ENCODE results near the gene SERPINA9.

SERPINA9 gene

DNA sequence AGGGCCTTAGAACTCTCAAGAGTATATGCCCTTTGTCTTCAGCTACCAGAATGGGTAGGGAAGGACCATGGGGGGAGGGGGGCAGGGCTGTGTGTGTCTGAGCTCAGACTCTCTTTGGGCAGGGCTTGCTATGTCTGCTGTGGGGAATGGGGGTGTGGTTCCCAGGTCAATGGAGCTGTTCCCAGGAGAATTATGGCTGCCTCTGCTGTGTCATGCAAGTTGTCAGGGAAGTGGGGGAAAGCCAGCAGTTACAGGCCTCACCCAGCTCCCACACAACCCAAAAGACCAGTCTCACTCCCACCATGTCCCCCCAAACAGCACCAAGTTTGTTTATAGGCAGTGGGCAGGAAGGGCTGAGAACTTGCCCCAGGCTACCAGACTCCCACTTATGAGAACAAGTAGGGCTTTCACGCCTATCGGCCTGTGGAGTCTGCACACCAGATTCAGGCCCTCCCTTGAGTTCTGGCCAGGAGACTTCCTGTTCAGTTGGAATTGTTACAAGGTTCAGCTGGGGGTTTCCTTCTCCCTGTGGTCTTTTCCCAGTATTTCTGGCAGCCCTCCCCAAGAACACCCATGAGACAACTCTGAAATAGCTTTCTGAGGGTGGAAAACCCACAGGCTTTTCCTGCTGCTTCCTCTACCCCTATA is 17.3 kb downstream of the SERPINA9 start:
- no peak overlapping the region for H3K4me3 Mint-ChIP-seq
- no peak for ATAC-seq
- DNase-seq (ENCODE audit: low spot score in 2 of 2): no peak
- H3K27ac Mint-ChIP-seq: no peak overlapping the region
- peaks cover 7% of the 10 kb centered on the region for H3K9me3 Mint-ChIP-seq
- no peaks in the 10 kb centered on the region for H3K4me1 Mint-ChIP-seq
- H3K36me3 Mint-ChIP-seq: no peaks in the 10 kb centered on the region

DNA sequence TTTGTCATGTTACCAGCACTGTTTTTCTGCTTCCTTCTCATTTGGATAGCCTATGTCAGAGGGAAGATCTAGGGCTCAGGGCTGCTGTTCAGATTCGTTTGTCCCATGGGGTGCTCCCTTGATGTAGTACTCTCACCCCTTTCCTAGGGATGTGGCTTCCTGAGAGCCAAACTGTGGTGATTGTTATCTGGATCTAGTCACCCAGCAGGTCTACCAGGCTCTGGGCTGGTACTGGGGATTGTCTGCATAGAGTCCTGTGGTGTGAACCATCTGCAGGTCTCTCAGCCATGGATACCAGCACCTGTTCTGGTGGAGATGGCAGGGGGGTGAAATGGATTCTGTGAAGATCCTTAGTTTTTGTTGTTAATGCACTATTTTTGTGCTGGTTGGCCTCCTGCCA is 17.9 kb downstream of the SERPINA9 start:
- ATAC-seq: no peak
- H3K9me3 Mint-ChIP-seq: peaks cover 7% of the 10 kb centered on the region
- no peak overlapping the region for H3K4me3 Mint-ChIP-seq
- no peak overlapping the region for H3K27ac Mint-ChIP-seq
- no peaks in the 10 kb centered on the region for H3K36me3 Mint-ChIP-seq
- DNase-seq (ENCODE audit: low spot score in 2 of 2): no peak
- no peaks in the 10 kb centered on the region for H3K4me1 Mint-ChIP-seq

DNA sequence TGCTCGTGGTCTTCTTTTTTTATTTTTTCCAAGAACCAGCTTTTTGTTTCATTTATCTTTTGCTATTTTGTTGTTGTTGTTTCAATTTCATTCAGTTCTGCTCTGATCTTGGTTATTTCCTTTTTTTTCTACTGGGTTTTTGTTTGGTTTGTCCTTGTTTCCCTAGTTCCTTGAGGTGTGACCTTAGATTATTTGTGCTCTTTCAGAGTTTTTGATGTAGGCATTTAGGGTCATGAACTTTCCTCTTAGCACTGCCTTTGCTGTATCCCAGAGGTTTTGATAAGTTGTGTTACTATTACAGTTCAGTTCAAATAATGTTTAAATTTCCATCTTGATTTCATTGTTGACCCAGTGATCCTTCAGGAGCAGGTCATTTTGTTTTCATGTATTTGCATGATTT is 20.1 kb downstream of the SERPINA9 start:
- no peak for ATAC-seq
- no peak overlapping the region for H3K27ac Mint-ChIP-seq

DNA sequence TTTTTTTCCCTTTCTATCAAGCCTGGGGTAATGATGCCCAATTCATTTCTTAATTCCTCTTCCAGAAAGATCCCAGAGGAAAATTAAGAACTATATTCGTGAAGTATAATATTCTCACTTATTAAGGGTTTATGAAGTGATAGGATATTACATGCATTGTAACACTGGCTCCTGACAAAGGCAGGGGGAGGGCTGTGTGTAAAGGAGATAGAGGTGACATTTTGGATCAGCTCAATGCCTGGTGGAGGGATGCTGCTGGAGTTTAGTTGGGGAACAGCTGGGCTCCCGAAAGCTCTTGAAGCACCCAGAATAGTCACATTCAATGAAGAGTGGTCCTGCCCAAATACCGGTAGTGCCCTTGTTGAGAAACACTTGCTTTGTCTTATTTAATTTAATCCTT is 24.2 kb downstream of the SERPINA9 start:
- DNase-seq (ENCODE audit: low spot score in 2 of 2) (no peak), ATAC-seq (no peak)
- H3K36me3 Mint-ChIP-seq: no peaks in the 10 kb centered on the region
- peaks cover 7% of the 10 kb centered on the region for H3K9me3 Mint-ChIP-seq
- no peak overlapping the region for H3K27ac Mint-ChIP-seq
- no peak overlapping the region for H3K4me3 Mint-ChIP-seq
- H3K4me1 Mint-ChIP-seq: no peaks in the 10 kb centered on the region

More for the DNA sequence above, 20.1 kb downstream of the SERPINA9 start:
- Mint-ChIP-seq H3K4me1 (no peaks in the 10 kb centered on the region), H3K4me3 (no peak overlapping the region), H3K9me3 (peaks cover 7% of the 10 kb centered on the region), H3K36me3 (no peaks in the 10 kb centered on the region)
- no peak for DNase-seq (ENCODE audit: low spot score in 2 of 2)

- no peak for DNase-seq (ENCODE audit: low spot score in 2 of 2)
- Mint-ChIP-seq H3K36me3 (no peaks in the 10 kb centered on the region), H3K27ac (no peak overlapping the region), H3K4me3 (no peak overlapping the region), H3K9me3 (peaks cover 7% of the 10 kb centered on the region), H3K4me1 (no peaks in the 10 kb centered on the region)
- no peak for ATAC-seq
These were observed 24.8 kb downstream of the SERPINA9 start for GRCh38 chr14:94451091-94451771.

- DNase-seq (ENCODE audit: low spot score in 2 of 2) (no peak), ATAC-seq (no peak)
- Mint-ChIP-seq H3K4me1 (no peaks in the 10 kb centered on the region), H3K36me3 (no peaks in the 10 kb centered on the region), H3K27ac (no peak overlapping the region), H3K4me3 (no peak overlapping the region), H3K9me3 (peaks cover 2% of the 10 kb centered on the region)
These were observed 25.3 kb downstream of the SERPINA9 start for GRCh38 chr14:94450722-94451090.

- DNase-seq (ENCODE audit: low spot score in 2 of 2) (no peak), ATAC-seq (no peak)
- Mint-ChIP-seq H3K4me1 (no peaks in the 10 kb centered on the region), H3K9me3 (no peaks in the 10 kb centered on the region), H3K27ac (no peak overlapping the region), H3K4me3 (no peak overlapping the region), H3K36me3 (no peaks in the 10 kb centered on the region)
These were observed 26.1 kb downstream of the SERPINA9 start for GRCh38 chr14:94449930-94450329.

DNA sequence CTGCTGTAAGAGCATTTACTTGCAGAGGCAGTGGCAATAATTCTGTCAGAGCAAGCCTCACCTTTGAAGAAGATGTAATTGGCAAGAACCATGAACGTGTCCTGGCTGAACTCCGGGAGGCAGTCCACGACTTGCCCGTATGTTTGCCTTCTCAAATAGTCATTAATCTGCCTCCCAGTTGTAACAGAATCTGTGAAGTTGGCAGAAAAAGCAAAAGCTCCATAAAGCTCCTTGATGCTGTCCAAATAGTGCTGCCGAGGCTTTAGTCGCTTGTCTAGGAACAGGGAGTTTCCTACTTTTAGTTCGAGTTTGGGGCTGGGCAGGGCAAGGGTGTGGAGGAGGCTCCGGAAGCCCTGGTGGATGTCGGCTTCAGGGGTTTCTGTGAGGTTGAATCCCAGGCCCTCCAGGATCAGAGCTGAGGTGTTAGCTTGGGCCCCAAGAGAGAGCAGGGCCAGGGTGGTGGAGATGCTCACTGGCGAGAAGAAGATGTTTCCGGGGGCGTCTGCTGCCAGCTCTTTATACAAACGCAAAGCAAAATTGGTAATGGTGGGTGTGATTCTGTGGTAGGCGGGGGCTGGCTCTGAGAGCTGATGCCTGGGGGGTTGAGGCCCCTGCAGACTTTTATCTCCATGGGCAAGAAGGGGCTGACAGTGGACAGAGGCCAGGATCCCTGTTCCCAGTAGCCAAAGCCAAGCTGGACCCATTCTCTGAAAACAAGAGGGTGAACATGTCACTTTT is 27.8 kb downstream of the SERPINA9 start:
- H3K9me3 Mint-ChIP-seq: no peaks in the 10 kb centered on the region
- DNase-seq (ENCODE audit: low spot score in 2 of 2): no peak
- no peaks in the 10 kb centered on the region for H3K36me3 Mint-ChIP-seq
- H3K4me3 Mint-ChIP-seq: no peak overlapping the region
- ATAC-seq: no peak
- no peaks in the 10 kb centered on the region for H3K4me1 Mint-ChIP-seq
- no peak overlapping the region for H3K27ac Mint-ChIP-seq

DNA sequence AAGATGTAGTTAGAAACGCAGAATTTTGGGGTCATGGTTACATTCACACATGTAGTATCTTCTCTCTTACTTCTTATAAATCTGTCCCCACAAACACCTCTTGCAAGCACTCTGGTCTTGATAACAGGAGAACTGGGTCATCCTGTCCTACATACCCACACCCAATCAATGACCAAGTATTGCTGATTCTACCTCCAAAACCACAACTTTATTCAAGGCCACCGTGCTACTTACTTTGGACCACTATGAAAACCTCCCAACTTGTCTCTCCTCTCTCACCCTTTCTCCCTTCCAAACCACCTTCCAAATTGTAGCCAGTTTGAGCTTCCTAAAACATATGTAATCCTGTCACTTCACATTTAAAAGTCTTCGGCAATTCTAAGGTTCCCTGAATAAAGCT is 28.8 kb downstream of the SERPINA9 start:
- H3K36me3 Mint-ChIP-seq: no peaks in the 10 kb centered on the region
- H3K27ac Mint-ChIP-seq: no peak overlapping the region
- no peaks in the 10 kb centered on the region for H3K4me1 Mint-ChIP-seq
- ATAC-seq: no peak
- H3K9me3 Mint-ChIP-seq: no peaks in the 10 kb centered on the region
- no peak for DNase-seq (ENCODE audit: low spot score in 2 of 2)
- H3K4me3 Mint-ChIP-seq: no peak overlapping the region

GRCh38 chr14:94446126-94446525 is 29.9 kb downstream of the SERPINA9 start:
- no peak for ATAC-seq
- no peaks in the 10 kb centered on the region for H3K36me3 Mint-ChIP-seq
- H3K9me3 Mint-ChIP-seq: peaks cover 4% of the 10 kb centered on the region
- H3K27ac Mint-ChIP-seq: no peak overlapping the region
- no peaks in the 10 kb centered on the region for H3K4me1 Mint-ChIP-seq
- H3K4me3 Mint-ChIP-seq: no peak overlapping the region
- DNase-seq (ENCODE audit: low spot score in 2 of 2): no peak

DNA sequence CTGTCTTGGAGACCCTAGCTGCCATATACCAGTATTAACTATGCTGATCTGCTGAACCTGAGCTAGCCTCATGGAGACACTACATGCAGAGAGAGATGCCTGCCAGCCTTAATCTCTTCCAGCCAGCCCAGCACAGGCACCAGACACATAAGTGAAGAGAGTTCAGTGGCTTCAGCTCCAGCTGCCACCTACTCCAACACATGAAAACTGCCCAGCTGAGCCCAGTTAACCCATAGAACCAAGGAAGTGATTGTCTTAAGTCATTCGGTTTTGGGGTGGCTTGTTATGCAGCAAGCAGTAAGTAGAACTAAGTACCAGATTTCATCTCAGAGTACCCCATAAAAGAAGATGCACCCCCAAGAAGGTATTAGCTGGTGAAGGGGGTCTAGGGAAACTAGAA is 31.0 kb downstream of the SERPINA9 start:
- no peak for DNase-seq (ENCODE audit: low spot score in 2 of 2)
- peaks cover 4% of the 10 kb centered on the region for H3K9me3 Mint-ChIP-seq
- H3K27ac Mint-ChIP-seq: no peak overlapping the region
- no peaks in the 10 kb centered on the region for H3K4me1 Mint-ChIP-seq
- H3K4me3 Mint-ChIP-seq: no peak overlapping the region
- H3K36me3 Mint-ChIP-seq: no peaks in the 10 kb centered on the region
- ATAC-seq: no peak

DNA sequence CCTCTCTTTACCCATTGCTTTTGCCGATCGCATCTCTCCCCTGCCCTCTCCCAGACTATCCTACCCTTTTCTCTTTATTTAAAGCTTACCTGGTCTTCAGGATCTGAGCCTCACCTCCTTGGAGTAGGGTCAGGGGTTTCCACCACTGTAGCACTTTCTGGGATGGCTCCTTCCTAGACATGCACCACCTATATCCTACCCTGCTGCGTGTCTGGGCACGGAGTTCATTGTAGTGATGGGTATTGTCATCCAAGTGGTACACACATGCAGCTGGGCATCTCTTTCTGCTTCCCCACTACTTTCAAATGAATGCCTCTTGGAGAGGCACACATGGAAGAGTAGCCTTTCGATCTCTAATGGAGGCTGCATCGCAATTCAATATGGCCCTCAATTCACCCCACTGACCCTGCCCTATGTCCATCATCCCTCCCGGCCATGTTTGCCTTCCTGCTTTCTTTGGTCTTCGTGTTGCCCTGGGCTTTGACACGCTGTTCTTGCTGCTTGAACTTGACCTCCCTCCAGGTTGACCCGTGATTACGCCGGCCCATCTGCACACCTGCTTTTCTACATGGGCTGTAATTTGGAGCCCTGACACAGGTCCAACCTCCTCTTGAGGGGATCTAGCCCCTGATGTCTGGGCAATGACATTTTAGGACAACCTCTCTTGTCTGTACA is 34.3 kb downstream of the SERPINA9 start:
- DNase-seq (ENCODE audit: low spot score in 2 of 2): no peak
- Mint-ChIP-seq H3K4me3 (no peak overlapping the region), H3K4me1 (no peaks in the 10 kb centered on the region), H3K27ac (no peak overlapping the region), H3K9me3 (peaks cover 4% of the 10 kb centered on the region), H3K36me3 (no peaks in the 10 kb centered on the region)
- ATAC-seq: no peak

DNA sequence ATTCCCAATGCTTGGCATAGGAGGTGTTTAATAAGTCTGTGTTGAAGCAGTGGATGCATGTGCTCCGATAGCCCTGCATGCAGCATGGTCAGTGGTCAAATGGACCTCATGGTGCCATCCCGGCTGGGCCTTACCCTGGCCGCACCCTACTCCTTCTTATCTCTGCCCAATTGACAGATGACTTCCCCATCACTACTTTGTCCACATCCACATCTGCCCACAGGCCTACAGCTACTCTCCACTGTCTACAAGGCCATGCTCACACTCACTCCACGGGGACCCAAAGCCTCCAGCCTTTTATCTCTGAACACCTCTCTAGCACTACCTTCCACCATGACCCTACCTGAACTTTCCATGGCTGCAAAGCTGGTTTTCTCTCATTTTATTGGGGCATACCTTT is 34.9 kb downstream of the SERPINA9 start:
- Mint-ChIP-seq H3K4me3 (no peak overlapping the region), H3K9me3 (peaks cover 4% of the 10 kb centered on the region), H3K4me1 (no peaks in the 10 kb centered on the region), H3K27ac (no peak overlapping the region), H3K36me3 (no peaks in the 10 kb centered on the region)
- DNase-seq (ENCODE audit: low spot score in 2 of 2): no peak
- no peak for ATAC-seq

DNA sequence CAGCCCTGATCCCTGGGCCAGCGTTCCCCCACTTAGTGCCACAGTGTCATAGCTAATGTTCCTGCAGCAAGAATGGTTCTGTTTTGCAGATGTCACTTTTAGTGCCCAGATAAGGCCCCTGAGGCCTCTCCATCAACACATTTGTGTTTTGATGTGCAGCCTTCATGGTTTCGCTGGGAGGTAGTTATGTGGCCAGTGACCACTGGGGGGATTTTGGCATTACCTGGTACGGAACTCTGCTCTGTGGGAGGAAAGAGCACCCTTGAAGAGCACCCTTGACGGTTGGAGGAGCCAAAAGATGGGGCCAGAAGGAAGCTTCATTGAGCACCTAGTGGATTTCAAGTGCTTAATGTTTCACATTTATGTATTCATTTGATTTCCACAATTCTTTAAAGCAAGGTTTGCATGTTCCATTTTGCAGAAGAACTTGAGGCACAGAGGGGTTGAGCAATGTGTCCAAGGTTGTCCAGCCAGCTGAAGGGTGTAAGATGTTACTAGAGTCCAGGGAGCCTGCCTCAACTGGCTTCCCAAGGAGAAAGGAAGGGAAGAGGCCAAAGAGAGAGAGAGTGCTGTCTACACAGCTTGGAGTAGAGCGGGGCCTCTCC is 36.4 kb downstream of the SERPINA9 start:
- H3K27ac Mint-ChIP-seq: no peak overlapping the region
- H3K4me3 Mint-ChIP-seq: no peak overlapping the region
- DNase-seq (ENCODE audit: low spot score in 2 of 2): no peak
- H3K36me3 Mint-ChIP-seq: no peaks in the 10 kb centered on the region
- ATAC-seq: no peak
- no peaks in the 10 kb centered on the region for H3K4me1 Mint-ChIP-seq
- H3K9me3 Mint-ChIP-seq: peaks cover 4% of the 10 kb centered on the region

- H3K27ac Mint-ChIP-seq: no peak overlapping the region
- no peaks in the 10 kb centered on the region for H3K36me3 Mint-ChIP-seq
- H3K4me3 Mint-ChIP-seq: no peak overlapping the region
- H3K9me3 Mint-ChIP-seq: peaks cover 3% of the 10 kb centered on the region
- ATAC-seq: no peak
- DNase-seq (ENCODE audit: low spot score in 2 of 2): no peak
- peaks cover under 1% of the 10 kb centered on the region for H3K4me1 Mint-ChIP-seq
These were observed 47.4 kb downstream of the SERPINA9 start for GRCh38 chr14:94428610-94429009.
